A549 (cell line): ENCODE measurements around the gene HNRNPLL. TPM values are rescaled to one million over a fixed set of nuclear protein-coding genes. Genes with fewer than 3 reads are reported as not detected.

ENCODE experiments used
- ATAC-seq, 2 experiments: fragments of 200-7000 bp in 1 of 2; fragments of >200 bp in 1 of 2; cut with Nextera tagmentation in 1 of 2; cut with Tn5 transposase in 1 of 2; 3 replicates each; pipeline versions ENCODE4 v1.8.0 to v1.9.1; 2018 to 2020; ENCODE audit warnings: mild to moderate bottlenecking in 1 of 2, moderate library complexity in 1 of 2
- CTCF ChIA-PET: fragments of 300-600 bp; sonication (Branson Sonifier 250); formaldehyde crosslinking; extraction: SDS; loops from one replicate; lab custom pipeline; 2021; ENCODE audit warnings: antibody characterized with exemption, inconsistent platforms; lab: Yijun Ruan, JAX
- POLR2A ChIA-PET: fragments of 350-600 bp; formaldehyde crosslinking; extraction: SDS; loops from one replicate; lab custom pipeline; 2021; ENCODE audit warnings: antibody characterized with exemption, inconsistent platforms; lab: Yijun Ruan, JAX
- DNase-seq, 2 experiments: peaks; one replicate each; pipeline versions ENCODE4 v3.0.0 to v3.0.0-alpha.2; 2011 to 2016; ENCODE audit warnings: low read depth in 1 of 2, low spot score in 1 of 2
- FAIRE-seq: peaks from 2 replicates; lab custom pipeline; 2011; peaks lifted over from hg19 to GRCh38; lab: Jason Lieb, UNC
- H3K27ac ChIP-seq, 2 experiments: fragments of >200 bp; sonication (Bioruptor Twin); formaldehyde crosslinking; 3 replicates each; pipeline ENCODE4 v1.5.1; 2016 to 2017
- H3K4me1 ChIP-seq: fragments of >200 bp; sonication (Bioruptor Twin); formaldehyde crosslinking; 3 replicates; pipeline ENCODE4 v1.6.1; 2016
- H3K4me2 ChIP-seq: fragments of >200 bp; sonication (Bioruptor Twin); formaldehyde crosslinking; 3 replicates; pipeline ENCODE4 v1.6.1; 2016
- H3K4me3 ChIP-seq: fragments of >200 bp; sonication (Bioruptor Twin); formaldehyde crosslinking; 3 replicates; pipeline ENCODE4 v1.5.1; 2016
- H3K9me3 ChIP-seq: fragments of >200 bp; sonication (Bioruptor Twin); formaldehyde crosslinking; 3 replicates; pipeline ENCODE4 v1.6.1; 2016
- BHLHE40 ChIP-seq: IDR thresholded peaks from 2 replicates; pipeline ENCODE4 v1.6.1; 2012; ENCODE audit warnings: low read depth, low read length, inconsistent platforms
- CHD2 ChIP-seq: fragments of 150-350 bp; IDR thresholded peaks from 2 replicates; pipeline ENCODE4 v1.6.1; 2014; ENCODE audit warnings: low read length; ENCODE audit not compliant: partially characterized antibody
- EHF ChIP-seq: fragments of 250-450 bp; sonication (Bioruptor Pico); IDR thresholded peaks from 2 replicates; pipeline ENCODE4 v1.5.0; 2020; ENCODE audit warnings: mild to moderate bottlenecking
- EHMT2 ChIP-seq: fragments of 200-600 bp; sonication (generic); IDR thresholded peaks from 2 replicates; pipeline ENCODE4 v1.6.1; 2016; ENCODE audit warnings: antibody characterized with exemption, low read depth, mild to moderate bottlenecking, moderate library complexity
- HMGXB4 ChIP-seq: fragments of 250-450 bp; sonication (Bioruptor Pico); IDR thresholded peaks from 2 replicates; pipeline ENCODE4 v1.5.0; 2021; ENCODE audit warnings: mild to moderate bottlenecking, moderate library complexity, borderline replicate concordance
- JUNB ChIP-seq: fragments of >200 bp; sonication (Bioruptor Twin); formaldehyde crosslinking; IDR thresholded peaks from 2 replicates; pipeline ENCODE4 v1.6.1; 2016
- KDM1A ChIP-seq: fragments of 200-600 bp; sonication (generic); IDR thresholded peaks from 2 replicates; pipeline ENCODE4 v1.6.1; 2016; ENCODE audit warnings: low read depth, mild to moderate bottlenecking
- KDM5A ChIP-seq: fragments of 200-600 bp; sonication (generic); IDR thresholded peaks from 2 replicates; pipeline ENCODE4 v1.6.1; 2016; ENCODE audit warnings: antibody characterized with exemption, mild to moderate bottlenecking
- MAX ChIP-seq: IDR thresholded peaks from 2 replicates; pipeline ENCODE4 v1.6.1; 2012
- MAZ ChIP-seq: fragments of 150-350 bp; IDR thresholded peaks from 2 replicates; pipeline ENCODE4 v1.6.1; 2014; ENCODE audit warnings: antibody characterized with exemption, low read depth, low read length, borderline replicate concordance
- NFE2L2 ChIP-seq: fragments of 150-350 bp; conservative IDR thresholded peaks from 2 replicates; pipeline ENCODE4 v1.6.1; 2014; ENCODE audit warnings: low read length
- NR3C1 ChIP-seq: fragments of >200 bp; sonication (Bioruptor Twin); formaldehyde crosslinking; IDR thresholded peaks from 3 replicates; pipeline ENCODE4 v1.6.1; 2017
- RCOR1 ChIP-seq: fragments of 150-350 bp; IDR thresholded peaks from 2 replicates; pipeline ENCODE4 v1.6.1; 2014; ENCODE audit warnings: antibody characterized with exemption, low read length, low read depth
- RNF2 ChIP-seq: fragments of 200-600 bp; sonication (generic); IDR thresholded peaks from 2 replicates; pipeline ENCODE4 v1.6.1; 2016; ENCODE audit warnings: low read depth, mild to moderate bottlenecking, antibody characterized with exemption, moderate library complexity, borderline replicate concordance
- SMC3 ChIP-seq: fragments of >200 bp; sonication (Bioruptor Twin); formaldehyde crosslinking; IDR thresholded peaks from 3 replicates; pipeline ENCODE4 v1.6.1; 2018; ENCODE audit warnings: inconsistent platforms
- SREBF2 ChIP-seq: fragments of 450-650 bp; IDR thresholded peaks from 2 replicates; pipeline ENCODE4 v1.6.1; 2014; ENCODE audit warnings: mild to moderate bottlenecking, moderate library complexity
- USF2 ChIP-seq: fragments of 450-650 bp; IDR thresholded peaks from 2 replicates; pipeline ENCODE4 v1.6.1; 2014; ENCODE audit warnings: antibody characterized with exemption
- WGBS: methylation state at CpG from one replicate; pipeline ENCODE4 v1.1.6; 2017; ENCODE audit errors: missing lambda C conversion rate; 5-methylcytosine and 5-hydroxymethylcytosine counted together
- polyA plus RNA-seq, 4 experiments: library from polyadenylated mRNA; depleted of rRNA in 3 of 4; stranded (reverse); fragments of >200 nt; fragmentation: RNase III in 1 of 4; extraction: RNeasy Plus Mini Kit Qiagen cat#74134 plus additional on column Dnase treatment in 1 of 4; gene quantifications; 2 replicates in 3 of 4; 3 replicates in 1 of 4; pipeline ENCODE4 v1.2.3, GENCODE V29; 2011 to 2017
- TF ChIP-seq, protein P1 (sequence below): IDR thresholded peaks from 2 replicates; pipeline ENCODE4 v1.6.1; 2012
- TF ChIP-seq, protein P2 (sequence below): fragments of >200 bp; sonication (Bioruptor Twin); formaldehyde crosslinking; IDR thresholded peaks from 3 replicates; pipeline ENCODE4 v1.6.1; 2016

Gene HNRNPLL
- polyA plus RNA-seq, 2 of the 4 experiments (the other 2 are of a cell fraction), result 39.0 to 73.8 TPM

DNA sequence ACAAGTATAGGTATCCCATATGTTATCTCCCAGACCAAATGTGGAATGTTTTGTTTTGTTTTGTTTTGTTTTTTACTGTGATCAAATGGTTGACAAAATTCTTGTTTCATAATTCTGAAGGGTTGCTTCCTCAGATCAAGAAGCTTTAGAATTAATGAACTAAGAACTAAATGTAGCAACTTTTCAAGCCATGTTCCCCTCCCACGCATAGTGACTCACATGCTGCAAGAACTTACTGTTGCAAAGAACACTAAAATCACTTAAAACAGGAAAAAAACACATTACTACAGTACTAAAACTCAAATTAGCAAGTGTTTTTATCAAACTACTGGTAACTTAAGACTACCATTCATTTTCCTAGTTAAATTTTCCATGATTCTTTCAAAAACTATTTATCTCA is 30.6 kb downstream of the HNRNPLL start:
- WGBS, result 96% methylated on average over 1 of the region's 1 CpG
- Histone ChIP-seq H3K4me2 (no peak overlapping the region), H3K9me3 (no peaks in the 10 kb centered on the region), H3K4me3 (no peak overlapping the region), H3K27ac (no peak overlapping the region), H3K4me1 (0 out of 3 replicates have a peak, but pooled peaks cover 3% of the 10 kb centered on the region)
- DNase-seq (no peak), FAIRE-seq (no peak), ATAC-seq (no peak)
- POLR2A ChIA-PET, result interaction anchor here (0.9 kb wide), 1 partner anchor 179 kb away, joined by 5 read pairs; the partner anchor contains the start of gene SRSF7
- TF ChIP-seq CHD2, result no peak
- no peak for TF ChIP-seq SREBF2
- TF ChIP-seq MAZ, result no peak
- no peak for TF ChIP-seq JUNB
- no peak for TF ChIP-seq RNF2
- TF ChIP-seq EHMT2, result no peak
- TF ChIP-seq MAX, result no peak
- no peak for TF ChIP-seq KDM5A
- TF ChIP-seq, protein P1, sequence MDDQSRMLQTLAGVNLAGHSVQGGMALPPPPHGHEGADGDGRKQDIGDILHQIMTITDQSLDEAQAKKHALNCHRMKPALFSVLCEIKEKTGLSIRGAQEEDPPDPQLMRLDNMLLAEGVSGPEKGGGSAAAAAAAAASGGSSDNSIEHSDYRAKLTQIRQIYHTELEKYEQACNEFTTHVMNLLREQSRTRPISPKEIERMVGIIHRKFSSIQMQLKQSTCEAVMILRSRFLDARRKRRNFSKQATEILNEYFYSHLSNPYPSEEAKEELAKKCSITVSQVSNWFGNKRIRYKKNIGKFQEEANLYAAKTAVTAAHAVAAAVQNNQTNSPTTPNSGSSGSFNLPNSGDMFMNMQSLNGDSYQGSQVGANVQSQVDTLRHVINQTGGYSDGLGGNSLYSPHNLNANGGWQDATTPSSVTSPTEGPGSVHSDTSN, result no peak
- TF ChIP-seq, protein P2, sequence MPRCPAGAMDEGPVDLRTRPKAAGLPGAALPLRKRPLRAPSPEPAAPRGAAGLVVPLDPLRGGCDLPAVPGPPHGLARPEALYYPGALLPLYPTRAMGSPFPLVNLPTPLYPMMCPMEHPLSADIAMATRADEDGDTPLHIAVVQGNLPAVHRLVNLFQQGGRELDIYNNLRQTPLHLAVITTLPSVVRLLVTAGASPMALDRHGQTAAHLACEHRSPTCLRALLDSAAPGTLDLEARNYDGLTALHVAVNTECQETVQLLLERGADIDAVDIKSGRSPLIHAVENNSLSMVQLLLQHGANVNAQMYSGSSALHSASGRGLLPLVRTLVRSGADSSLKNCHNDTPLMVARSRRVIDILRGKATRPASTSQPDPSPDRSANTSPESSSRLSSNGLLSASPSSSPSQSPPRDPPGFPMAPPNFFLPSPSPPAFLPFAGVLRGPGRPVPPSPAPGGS, result no peak
- TF ChIP-seq EHF (CRISPR knock-in tag), result no peak
- no peak for TF ChIP-seq KDM1A
- TF ChIP-seq NR3C1, result no peak
- TF ChIP-seq NFE2L2, result no peak
- TF ChIP-seq SMC3, result no peak
- no peak for TF ChIP-seq RCOR1
- CTCF ChIA-PET, result interaction anchor here (0.9 to 21.2 kb wide), 4 partner anchors 10 to 159 kb away, joined by 4 to 423 read pairs (median 12); no protein-coding TSS in a partner anchor

GRCh38 chr2:38571193-38571592 is 31.5 kb downstream of the HNRNPLL start:
- no peak overlapping the region for H3K27ac ChIP-seq
- TF ChIP-seq BHLHE40 (no peak), RNF2 (no peak), HMGXB4 (CRISPR knock-in tag) (no peak), NR3C1 (no peak), USF2 (no peak)
- CTCF ChIA-PET, result interaction anchor here (0.9 to 21.2 kb wide), 4 partner anchors 9 to 160 kb away, joined by 3 to 423 read pairs (median 12); no protein-coding TSS in a partner anchor
- H3K4me1 ChIP-seq, result 0 out of 3 replicates have a peak, but pooled peaks cover 3% of the 10 kb centered on the region
- FAIRE-seq (no peak), DNase-seq (no peak), ATAC-seq (no peak)
- H3K4me3 ChIP-seq, result no peak overlapping the region
- H3K9me3 ChIP-seq, result no peaks in the 10 kb centered on the region
- 89% methylated on average over 4 of the region's 4 CpGs for WGBS
- POLR2A ChIA-PET, result interaction anchor here (1.0 kb wide), 1 partner anchor 180 kb away, joined by 3 read pairs; the partner anchor contains the start of gene SRSF7
- H3K4me2 ChIP-seq, result no peak overlapping the region
